Astrocyte (in vitro differentiated cells and primary cell): ENCODE results near the gene SAMD10.

ENCODE experiments used
- EZH2 ChIP-seq: IDR thresholded peaks from 2 replicates; pipeline ENCODE4 v1.6.1; 2012; ENCODE audit warnings: mild to moderate bottlenecking, low read length, inconsistent platforms; ENCODE audit not compliant: insufficient read depth
- TF ChIP-seq, protein P1 (sequence below): IDR thresholded peaks from 2 replicates; pipeline ENCODE4 v1.5.1; 2011; ENCODE audit warnings: low read depth, mild to moderate bottlenecking, inconsistent platforms, low read length, moderate library complexity; ENCODE audit not compliant: insufficient read depth

DNA sequence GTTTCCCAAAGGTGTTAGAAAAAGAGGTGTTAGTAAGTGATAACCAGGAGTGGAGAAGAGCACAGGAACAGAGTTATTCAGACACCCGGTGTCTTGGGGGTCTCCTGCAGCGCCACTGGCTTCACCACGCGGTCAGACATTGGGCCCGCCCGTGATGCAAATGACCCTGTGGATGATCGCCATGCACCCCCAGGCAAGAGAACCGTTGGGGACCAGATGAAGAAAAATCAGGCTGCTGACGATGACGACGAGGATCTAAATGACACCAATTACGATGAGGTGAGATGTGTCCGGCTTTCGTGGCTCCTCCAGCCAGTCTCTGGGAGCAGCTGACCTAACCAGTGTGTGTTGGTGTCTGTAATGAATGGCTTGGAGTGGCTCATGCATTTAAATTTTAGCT lies 3.5 kb upstream of the SAMD10 start:
- TF ChIP-seq, protein P1, sequence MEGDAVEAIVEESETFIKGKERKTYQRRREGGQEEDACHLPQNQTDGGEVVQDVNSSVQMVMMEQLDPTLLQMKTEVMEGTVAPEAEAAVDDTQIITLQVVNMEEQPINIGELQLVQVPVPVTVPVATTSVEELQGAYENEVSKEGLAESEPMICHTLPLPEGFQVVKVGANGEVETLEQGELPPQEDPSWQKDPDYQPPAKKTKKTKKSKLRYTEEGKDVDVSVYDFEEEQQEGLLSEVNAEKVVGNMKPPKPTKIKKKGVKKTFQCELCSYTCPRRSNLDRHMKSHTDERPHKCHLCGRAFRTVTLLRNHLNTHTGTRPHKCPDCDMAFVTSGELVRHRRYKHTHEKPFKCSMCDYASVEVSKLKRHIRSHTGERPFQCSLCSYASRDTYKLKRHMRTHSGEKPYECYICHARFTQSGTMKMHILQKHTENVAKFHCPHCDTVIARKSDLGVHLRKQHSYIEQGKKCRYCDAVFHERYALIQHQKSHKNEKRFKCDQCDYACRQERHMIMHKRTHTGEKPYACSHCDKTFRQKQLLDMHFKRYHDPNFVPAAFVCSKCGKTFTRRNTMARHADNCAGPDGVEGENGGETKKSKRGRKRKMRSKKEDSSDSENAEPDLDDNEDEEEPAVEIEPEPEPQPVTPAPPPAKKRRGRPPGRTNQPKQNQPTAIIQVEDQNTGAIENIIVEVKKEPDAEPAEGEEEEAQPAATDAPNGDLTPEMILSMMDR: no peak
- TF ChIP-seq EZH2: no peak
